Transverse colon (tissue), 4 donors: ENCODE results near the gene PNLIPRP1.

ENCODE experiments used
- CTCF ChIP-seq, 5 experiments: fragments of 200-600 bp in 3 of 5; fragments of 450-650 bp in 2 of 5; sonication (generic) in 3 of 5; IDR thresholded peaks; 1 replicate in 2 of 5; 2 replicates in 3 of 5; pipeline ENCODE4 v1.5.1; 2016 to 2017; ENCODE audit warnings: antibody characterized with exemption in 5 of 5, inconsistent platforms in 3 of 5, mild to moderate bottlenecking in 2 of 5, moderate library complexity in 1 of 5
- POLR2A ChIP-seq: fragments of 450-650 bp; IDR thresholded peaks from one replicate; pipeline ENCODE4 v1.6.1; 2016; ENCODE audit warnings: antibody characterized with exemption, mild to moderate bottlenecking, moderate library complexity
- POLR2AphosphoS5 ChIP-seq, 3 donors: sonication (generic); formaldehyde crosslinking; IDR thresholded peaks; one replicate each; pipeline ENCODE4 v1.6.1; 2016; ENCODE audit warnings: antibody characterized with exemption in 3 of 3

GRCh38 chr10:116567335-116567734 lies 23.4 kb upstream of the PNLIPRP1 start:
- TF ChIP-seq CTCF (IDR thresholded peaks at IDR 0.05) (no peak), POLR2AphosphoS5 (IDR thresholded peaks at IDR 0.05) (no peak), POLR2A (no peak)
